HepG2 (cell line): Measurements from ENCODE around the gene ASB16. TPM values are rescaled to one million over a fixed set of nuclear protein-coding genes. Genes with fewer than 3 reads are reported as not detected.

Source experiments
- ATF3 ChIP-seq: sonication (generic); formaldehyde crosslinking; IDR thresholded peaks from 2 replicates; pipeline ENCODE4 v1.4.0; 2020; ENCODE audit warnings: missing genetic modification reagents
- ATF7 ChIP-seq, 2 experiments: fragments of 450-650 bp in 1 of 2; sonication (generic) in 1 of 2; formaldehyde crosslinking in 1 of 2; IDR thresholded peaks; 2 replicates each; pipeline versions ENCODE4 v1.4.0 to v1.6.1; 2016 to 2020; ENCODE audit warnings: antibody characterized with exemption in 1 of 2, mild to moderate bottlenecking in 1 of 2, missing genetic modification reagents in 1 of 2
- BCL6 ChIP-seq: IDR thresholded peaks from 2 replicates; pipeline ENCODE4 v1.6.1; 2016; ENCODE audit warnings: missing genetic modification reagents, missing compliant biosample characterization
- CHD2 ChIP-seq: IDR thresholded peaks from 2 replicates; pipeline ENCODE4 v1.6.1; 2011; ENCODE audit warnings: low read depth, low read length, improper control_type of control experiment
- CREB3 ChIP-seq: sonication (generic); formaldehyde crosslinking; IDR thresholded peaks from 2 replicates; pipeline ENCODE4 v1.5.0; 2020; ENCODE audit warnings: missing genetic modification reagents
- HOXA3 ChIP-seq: sonication (generic); formaldehyde crosslinking; IDR thresholded peaks from 2 replicates; pipeline ENCODE4 v1.5.0; 2020; ENCODE audit warnings: missing genetic modification reagents
- KDM2A ChIP-seq: sonication (generic); formaldehyde crosslinking; IDR thresholded peaks from 2 replicates; pipeline ENCODE4 v1.4.0; 2020; ENCODE audit warnings: low read depth, missing genetic modification reagents, borderline replicate concordance
- POGK ChIP-seq: sonication (generic); formaldehyde crosslinking; conservative IDR thresholded peaks from 2 replicates; pipeline ENCODE4 v1.8.0; 2022; ENCODE audit warnings: mild to moderate bottlenecking, moderate library complexity, missing genetic modification reagents
- THAP9 ChIP-seq: sonication (generic); formaldehyde crosslinking; IDR thresholded peaks from 2 replicates; pipeline ENCODE4; 2020; ENCODE audit warnings: missing genetic modification reagents, mild to moderate bottlenecking, borderline replicate concordance
- ZGPAT ChIP-seq: IDR thresholded peaks from 2 replicates; pipeline ENCODE4 v1.6.1; 2016; ENCODE audit warnings: mild to moderate bottlenecking
- ZNF225 ChIP-seq: sonication (generic); formaldehyde crosslinking; IDR thresholded peaks from 2 replicates; pipeline ENCODE4 v1.4.0; 2020; ENCODE audit warnings: mild to moderate bottlenecking, missing genetic modification reagents
- ZNF441 ChIP-seq: sonication (generic); formaldehyde crosslinking; IDR thresholded peaks from 2 replicates; pipeline ENCODE4 v1.7.0; 2021; ENCODE audit warnings: missing genetic modification reagents, borderline replicate concordance
- ZNF776 ChIP-seq: sonication (generic); formaldehyde crosslinking; IDR thresholded peaks from 2 replicates; pipeline ENCODE4 v1.4.0; 2020; ENCODE audit warnings: mild to moderate bottlenecking, missing genetic modification reagents
- ZNF878 ChIP-seq: sonication (generic); formaldehyde crosslinking; IDR thresholded peaks from 2 replicates; pipeline ENCODE4 v1.8.1; 2023; ENCODE audit warnings: mild to moderate bottlenecking, missing genetic modification reagents, moderate library complexity
- ZXDC ChIP-seq: sonication (generic); formaldehyde crosslinking; IDR thresholded peaks from 2 replicates; pipeline ENCODE4 v1.5.0; 2020; ENCODE audit warnings: mild to moderate bottlenecking, missing genetic modification reagents
- polyA plus RNA-seq, 8 experiments: library from polyadenylated mRNA; depleted of rRNA in 3 of 8; stranded (reverse) in 7 of 8; unstranded in 1 of 8; fragments of >200 nt; fragmentation: Illumina TruSeq in 4 of 8; extraction: Trizol in 4 of 8; gene quantifications; 2 replicates each; pipeline versions ENCODE4 v1.2.1 to v1.2.3, GENCODE V29; 2011 to 2016; ENCODE audit warnings: low read depth in 4 of 8, missing spikeins in 1 of 8, mixed read lengths in 1 of 8; ENCODE audit not compliant: insufficient read depth in 1 of 8
- total RNA-seq, 5 experiments: library from RNA; depleted of rRNA; stranded (reverse); fragments of >200 nt; fragmentation: Illumina TruSeq; extraction: Trizol; gene quantifications; 2 replicates each; pipeline ENCODE4 v1.2.3, GENCODE V29; 2016; ENCODE audit warnings: low read depth in 1 of 5

Gene ASB16
- total and polyA plus RNA-seq, 2 of the 13 experiments (the other 11 are each of a cell fraction or from before 2014, with no cell fraction given): 0.07 TPM; not detected in 1

GRCh38 chr17:44186307-44187130 is 16.0 kb downstream of the ASB16 start, which contains the start of gene TMUB2 (continued):
- TF ChIP-seq ATF3 (0 out of 2 replicates have a peak, but pooled peaks have one; percentile 8), ZNF225 (0 out of 2 replicates have a peak, but pooled peaks have one; percentile 18), HOXA3 (CRISPR knock-in tag) (peak; percentile 100), POGK (CRISPR knock-in tag) (peak; percentile 74), ATF7 (IDR thresholded peaks at IDR 0.05) (peak; percentile 68), ATF7 (CRISPR knock-in tag; IDR thresholded peaks at IDR 0.05) (0 out of 2 replicates have a peak, but pooled peaks have one; percentile 45), CHD2 (peak; percentile 45; the same call in 1 of the 2 replicates), ZNF878 (CRISPR knock-in tag) (peak; percentile 41; the same call in 1 of the 2 replicates), KDM2A (CRISPR knock-in tag) (peak; percentile 74), ZGPAT (CRISPR knock-in tag) (peak; percentile 83), ZNF441 (CRISPR knock-in tag) (peak; percentile 59; the same call in 1 of the 2 replicates), ZXDC (CRISPR knock-in tag) (peak; percentile 68; the same call in 1 of the 2 replicates), BCL6 (CRISPR knock-in tag) (peak; percentile 6; the same call in 1 of the 2 replicates), ZNF776 (CRISPR knock-in tag) (no peak), CREB3 (peak; percentile 89; the same call in 1 of the 2 replicates), THAP9 (CRISPR knock-in tag) (no peak; the same call in 1 of the 2 replicates)
